Measurements from ENCODE around the gene UPF3B. TPM values are rescaled to one million over a fixed set of nuclear protein-coding genes. Genes with fewer than 3 reads are reported as not detected.

The UPF3B gene
- total RNA-seq, 4 donors from 2014 or later: 4.7 to 6.3 (median 5.7) TPM

Other genes starting within 250 kb of the UPF3B start
- 1 to 10 TPM; 2.5 to 5.1 (median 4.3) TPM for gene NKRF, start 246.5 kb downstream of the UPF3B start, total RNA-seq
- gene SEPTIN6, start 159.8 kb downstream of the UPF3B start, total RNA-seq: 10 to 100 TPM in 1 of 4 donors, 1 to 10 TPM in 3; 1.2 to 11.1 (median 3.5) TPM
- gene SOWAHD, start 94.4 kb downstream of the UPF3B start, total RNA-seq: under 1 TPM in 1 of 4 donors, not detected in 3; 0.76 TPM
- 1,000 to 10,000 TPM; 3,033 to 5,904 (median 3,913) TPM for gene RPL39, start 61.3 kb downstream of the UPF3B start, total RNA-seq
- gene RNF113A, start 18.8 kb upstream of the UPF3B start, total RNA-seq: 10 to 100 TPM in 2 of 4 donors, 1 to 10 TPM in 2; 8.9 to 15.7 (median 12.1) TPM
- 100 to 1,000 TPM; 101 to 119 (median 105) TPM for gene NDUFA1, start 18.9 kb upstream of the UPF3B start, total RNA-seq
- not detected for gene AKAP14, start 42.9 kb upstream of the UPF3B start, total RNA-seq
- 1 to 10 TPM; 3.4 to 5.1 (median 4.3) TPM for gene NKAP, start 90.8 kb upstream of the UPF3B start, total RNA-seq
- not detected for gene RHOXF2B, start 224.7 kb upstream of the UPF3B start, total RNA-seq

Data from gastrocnemius medialis (tissue), 4 donors.